ENCODE data around the gene WSCD1.

WSCD1 gene

DNA sequence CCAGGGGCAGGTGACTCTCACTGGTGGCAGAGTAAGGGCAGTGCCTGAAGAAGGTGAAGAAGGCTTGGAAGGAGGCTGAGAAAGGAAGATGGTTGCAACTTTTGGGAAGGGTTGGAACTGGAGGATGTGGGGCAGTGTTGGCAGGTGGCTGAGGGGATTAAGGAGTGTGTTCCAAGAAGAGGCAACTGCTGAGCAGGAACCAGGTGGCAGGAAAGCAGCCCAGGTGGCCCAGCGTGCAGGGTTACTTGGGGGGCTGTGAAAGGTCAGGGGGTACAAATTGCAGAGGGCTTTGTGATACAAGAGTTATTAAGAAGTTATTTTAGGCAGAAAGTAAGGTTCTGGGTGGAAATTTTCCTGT lies 28.6 kb downstream of the WSCD1 start:
- Mint-ChIP-seq H3K36me3 (ENCODE audit: low read depth) (no peaks in the 10 kb centered on the region), H3K27me3 (peaks cover 2% of the 10 kb centered on the region), H3K27ac (no peak overlapping the region), H3K4me1 (ENCODE audit: low read depth) (no peaks in the 10 kb centered on the region), H3K4me3 (no peak overlapping the region), H3K9me3 (no peaks in the 10 kb centered on the region)
- intact Hi-C loops (cut with micrococcal nuclease) = no loop called here

DNA sequence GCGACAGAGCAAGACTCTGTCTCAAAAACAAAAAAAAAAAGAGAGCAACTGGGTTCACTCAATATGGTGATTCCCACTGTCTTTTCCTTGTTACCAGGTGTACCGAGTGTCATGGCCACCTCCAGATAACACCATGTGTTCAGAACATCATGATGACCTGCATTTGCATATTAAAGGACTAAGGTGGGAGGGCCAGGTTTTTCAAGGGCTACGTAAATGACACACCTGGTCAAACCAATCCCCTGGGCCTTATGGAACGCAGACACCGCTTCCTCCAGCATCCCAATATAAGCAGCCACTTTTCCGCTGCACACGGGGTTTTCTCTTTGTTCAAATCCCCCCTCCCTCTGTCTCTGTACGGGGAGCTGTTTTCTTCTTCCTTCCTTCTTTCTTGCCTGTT lies 29.3 kb downstream of the WSCD1 start:
- intact Hi-C loops (cut with micrococcal nuclease) = no loop called here
- H3K27me3 Mint-ChIP-seq = peaks cover 2% of the 10 kb centered on the region
- H3K36me3 Mint-ChIP-seq (ENCODE audit: low read depth) = no peaks in the 10 kb centered on the region
- no peak overlapping the region for H3K4me3 Mint-ChIP-seq
- no peaks in the 10 kb centered on the region for H3K4me1 Mint-ChIP-seq (ENCODE audit: low read depth)
- no peaks in the 10 kb centered on the region for H3K9me3 Mint-ChIP-seq
- H3K27ac Mint-ChIP-seq = no peak overlapping the region

DNA sequence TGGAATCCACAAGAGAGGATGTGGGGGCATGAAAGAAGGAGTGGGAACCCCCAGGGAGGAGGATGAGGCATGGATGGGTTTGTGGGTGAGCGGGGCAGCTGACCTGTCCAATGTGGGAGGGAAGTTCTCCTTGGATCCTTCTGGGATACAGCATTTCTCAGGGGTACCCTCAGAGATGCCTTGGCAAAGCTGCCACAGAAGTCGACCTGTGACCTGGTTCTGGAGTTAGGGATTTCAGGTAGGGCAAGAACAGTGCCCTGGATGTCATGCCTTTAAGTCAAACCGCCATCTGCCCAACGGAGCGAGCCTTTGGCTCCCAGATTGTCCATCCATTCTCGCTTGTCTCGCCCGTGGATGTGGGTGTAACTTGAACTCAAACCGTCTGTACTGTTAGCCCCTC lies 30.0 kb downstream of the WSCD1 start:
- intact Hi-C loops (cut with micrococcal nuclease) = no loop called here

DNA sequence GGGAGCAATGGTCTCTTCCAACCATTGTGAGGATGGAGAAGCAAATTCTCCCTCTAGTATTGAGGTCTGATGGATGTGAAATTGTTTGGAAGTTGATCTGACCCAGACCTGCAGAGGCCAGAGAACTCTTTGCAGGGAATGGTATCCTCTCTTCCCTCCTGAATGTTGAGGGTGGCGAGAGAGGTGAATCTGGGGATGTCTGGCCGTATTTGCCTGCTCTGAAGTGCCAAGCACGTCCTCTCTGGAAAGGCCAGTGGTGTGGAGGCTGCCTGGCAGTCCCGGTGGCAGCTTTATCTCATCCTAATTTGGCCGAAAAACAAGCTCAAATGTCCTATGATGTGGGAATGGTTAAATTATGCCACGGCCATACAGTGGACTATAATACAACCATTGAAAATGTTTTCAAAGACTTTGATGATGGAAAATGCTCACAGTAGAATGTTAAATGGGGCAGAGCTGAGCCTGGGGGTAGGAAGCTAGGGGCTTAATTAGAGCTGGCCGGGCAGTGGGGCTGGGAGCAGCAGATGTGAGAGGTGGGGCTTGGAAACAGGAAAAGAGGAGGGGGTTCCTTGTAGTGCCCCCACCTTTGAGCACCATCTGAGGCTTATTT lies 30.8 kb downstream of the WSCD1 start:
- no peak overlapping the region for H3K4me3 Mint-ChIP-seq
- intact Hi-C loops (cut with micrococcal nuclease) = no loop called here
- H3K27me3 Mint-ChIP-seq = peaks cover 2% of the 10 kb centered on the region
- H3K4me1 Mint-ChIP-seq (ENCODE audit: low read depth) = no peaks in the 10 kb centered on the region
- H3K27ac Mint-ChIP-seq = no peak overlapping the region
- H3K9me3 Mint-ChIP-seq = no peaks in the 10 kb centered on the region
- no peaks in the 10 kb centered on the region for H3K36me3 Mint-ChIP-seq (ENCODE audit: low read depth)

More for the DNA sequence above, 30.0 kb downstream of the WSCD1 start:
- no peak overlapping the region for H3K4me3 Mint-ChIP-seq
- peaks cover 2% of the 10 kb centered on the region for H3K27me3 Mint-ChIP-seq
- H3K9me3 Mint-ChIP-seq = no peaks in the 10 kb centered on the region
- H3K27ac Mint-ChIP-seq = no peak overlapping the region
- H3K36me3 Mint-ChIP-seq (ENCODE audit: low read depth) = no peaks in the 10 kb centered on the region
- H3K4me1 Mint-ChIP-seq (ENCODE audit: low read depth) = no peaks in the 10 kb centered on the region

DNA sequence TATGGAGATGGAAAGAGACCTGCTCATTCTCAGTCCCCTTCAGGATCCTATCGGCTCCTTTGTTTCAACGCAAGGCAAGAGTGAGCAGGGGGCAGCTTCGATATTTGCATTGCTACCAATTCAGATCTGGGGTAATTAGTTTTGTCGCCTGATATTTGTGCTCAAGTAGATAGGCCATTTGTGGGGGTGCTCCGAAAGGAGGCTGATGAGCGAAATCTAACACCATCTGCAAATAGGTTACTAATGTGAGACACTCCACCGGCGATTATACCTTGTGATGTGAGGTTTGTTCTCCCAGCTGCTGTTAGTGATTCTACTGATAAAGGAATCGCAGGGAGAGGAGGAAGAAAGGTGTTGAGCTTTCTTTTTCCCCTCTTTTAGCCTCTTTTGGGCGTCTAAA lies 31.5 kb downstream of the WSCD1 start:
- Mint-ChIP-seq H3K4me3 (no peak overlapping the region), H3K4me1 (ENCODE audit: low read depth) (no peaks in the 10 kb centered on the region)

DNA sequence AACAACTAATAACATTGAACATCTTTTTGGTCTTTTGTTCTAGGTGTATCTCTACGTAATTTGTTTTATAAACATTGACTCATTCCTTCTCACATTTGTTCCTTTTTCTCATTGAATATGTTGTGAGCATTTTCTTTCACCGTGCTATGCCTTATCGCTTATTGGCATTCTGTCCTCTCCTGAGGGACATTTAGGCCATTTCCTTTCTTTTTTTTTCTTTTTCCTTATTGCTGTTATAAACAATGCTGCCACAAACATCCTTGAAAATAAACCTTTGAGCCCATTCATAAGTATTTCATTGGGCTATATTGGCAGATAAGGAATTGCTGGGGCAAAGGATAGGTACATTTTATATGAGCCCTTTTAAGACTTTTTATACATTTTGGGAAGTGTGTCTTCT lies 32.4 kb downstream of the WSCD1 start:
- no peak overlapping the region for H3K4me3 Mint-ChIP-seq
- H3K36me3 Mint-ChIP-seq (ENCODE audit: low read depth) = no peaks in the 10 kb centered on the region
- no peak overlapping the region for H3K27ac Mint-ChIP-seq
- H3K27me3 Mint-ChIP-seq = peaks cover 2% of the 10 kb centered on the region
- no peaks in the 10 kb centered on the region for H3K9me3 Mint-ChIP-seq
- intact Hi-C loops (cut with micrococcal nuclease) = no loop called here
- no peaks in the 10 kb centered on the region for H3K4me1 Mint-ChIP-seq (ENCODE audit: low read depth)

More for the DNA sequence above, 31.5 kb downstream of the WSCD1 start:
- H3K27me3 Mint-ChIP-seq = peaks cover 2% of the 10 kb centered on the region
- intact Hi-C loops (cut with micrococcal nuclease) = no loop called here
- H3K27ac Mint-ChIP-seq = no peak overlapping the region
- H3K9me3 Mint-ChIP-seq = no peaks in the 10 kb centered on the region
- H3K36me3 Mint-ChIP-seq (ENCODE audit: low read depth) = no peaks in the 10 kb centered on the region

DNA sequence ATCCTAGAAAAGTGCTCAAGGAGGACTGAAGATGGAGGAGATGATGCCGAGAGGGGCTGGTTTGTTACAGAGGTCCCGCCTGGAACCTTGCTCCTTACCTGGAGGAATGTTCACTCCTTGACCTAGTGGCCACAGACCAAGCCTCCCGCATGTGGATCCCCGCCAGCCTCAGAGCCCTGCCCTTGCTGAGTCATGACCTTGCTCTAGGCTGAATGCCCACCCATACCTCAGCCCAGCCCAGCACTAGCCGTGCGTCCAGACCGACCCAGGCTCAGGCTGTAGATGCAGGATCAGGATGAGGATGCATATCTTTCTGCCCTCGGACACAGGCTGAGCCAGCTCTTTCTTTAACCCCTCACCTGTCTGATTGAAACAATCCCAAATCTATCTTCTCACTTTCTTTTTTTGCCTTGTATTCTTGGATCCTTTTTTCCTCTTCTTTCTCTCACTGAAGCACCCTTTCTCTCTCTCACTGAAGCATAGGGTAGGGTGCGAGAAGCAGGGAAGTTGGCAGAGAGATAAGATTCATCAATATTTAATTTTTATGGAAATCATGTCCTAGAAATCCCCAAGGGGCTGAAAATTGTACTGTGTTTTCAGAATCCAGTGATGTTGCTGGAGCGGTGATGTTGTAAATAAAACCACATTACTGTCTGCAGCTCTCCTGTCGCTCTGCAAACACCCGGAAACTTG lies 34.9 kb downstream of the WSCD1 start:
- intact Hi-C loops (cut with micrococcal nuclease) = no loop called here
- Mint-ChIP-seq H3K9me3 (no peaks in the 10 kb centered on the region), H3K27ac (no peak overlapping the region)

DNA sequence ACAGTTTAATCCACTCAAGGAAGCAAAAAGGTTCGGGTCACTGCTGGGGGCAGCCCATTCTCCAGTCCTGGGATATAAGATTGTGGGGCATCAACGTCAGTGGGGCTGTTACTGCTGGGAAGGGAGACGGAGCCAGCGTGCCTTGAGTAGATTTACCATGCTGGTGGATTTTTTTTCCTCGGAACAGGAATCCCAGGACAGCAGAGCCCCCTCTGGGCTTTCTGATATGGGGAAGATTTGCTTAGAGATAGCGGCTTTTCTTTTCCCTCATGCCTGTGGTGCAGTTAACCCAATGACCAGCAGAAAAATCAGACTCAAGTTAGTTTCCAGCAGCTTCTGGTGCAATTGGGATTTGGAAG lies 35.4 kb downstream of the WSCD1 start:
- no peaks in the 10 kb centered on the region for H3K27me3 Mint-ChIP-seq
- no peak overlapping the region for H3K4me3 Mint-ChIP-seq
- no peaks in the 10 kb centered on the region for H3K36me3 Mint-ChIP-seq (ENCODE audit: low read depth)
- no peaks in the 10 kb centered on the region for H3K9me3 Mint-ChIP-seq
- intact Hi-C loops (cut with micrococcal nuclease) = no loop called here
- H3K27ac Mint-ChIP-seq = no peak overlapping the region
- no peaks in the 10 kb centered on the region for H3K4me1 Mint-ChIP-seq (ENCODE audit: low read depth)

More for the DNA sequence above, 34.9 kb downstream of the WSCD1 start:
- Mint-ChIP-seq H3K4me1 (ENCODE audit: low read depth) (no peaks in the 10 kb centered on the region), H3K27me3 (no peaks in the 10 kb centered on the region), H3K36me3 (ENCODE audit: low read depth) (no peaks in the 10 kb centered on the region), H3K4me3 (no peak overlapping the region)

DNA sequence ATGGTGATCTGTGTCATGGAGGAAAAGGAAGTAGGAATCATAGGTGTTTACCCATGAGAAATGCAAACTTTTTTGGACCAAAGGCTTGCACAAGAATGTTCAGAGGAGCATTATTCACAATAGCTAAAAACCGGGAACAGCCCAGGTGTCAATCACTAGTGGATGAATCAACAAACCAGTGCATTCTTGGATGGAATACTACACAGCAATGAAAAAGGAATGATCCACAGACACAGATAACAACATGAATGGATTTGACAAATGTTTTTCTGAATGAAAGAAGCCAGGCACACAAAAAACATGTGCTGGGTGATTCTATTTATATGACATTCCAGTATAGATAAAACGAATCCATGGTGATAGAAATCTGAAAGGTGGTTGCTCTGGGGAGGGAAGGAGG lies 36.0 kb downstream of the WSCD1 start:
- Mint-ChIP-seq H3K4me1 (ENCODE audit: low read depth) (no peaks in the 10 kb centered on the region), H3K27me3 (no peaks in the 10 kb centered on the region), H3K4me3 (no peak overlapping the region), H3K9me3 (no peaks in the 10 kb centered on the region), H3K36me3 (ENCODE audit: low read depth) (no peaks in the 10 kb centered on the region), H3K27ac (no peak overlapping the region)
- intact Hi-C loops (cut with micrococcal nuclease) = no loop called here

DNA sequence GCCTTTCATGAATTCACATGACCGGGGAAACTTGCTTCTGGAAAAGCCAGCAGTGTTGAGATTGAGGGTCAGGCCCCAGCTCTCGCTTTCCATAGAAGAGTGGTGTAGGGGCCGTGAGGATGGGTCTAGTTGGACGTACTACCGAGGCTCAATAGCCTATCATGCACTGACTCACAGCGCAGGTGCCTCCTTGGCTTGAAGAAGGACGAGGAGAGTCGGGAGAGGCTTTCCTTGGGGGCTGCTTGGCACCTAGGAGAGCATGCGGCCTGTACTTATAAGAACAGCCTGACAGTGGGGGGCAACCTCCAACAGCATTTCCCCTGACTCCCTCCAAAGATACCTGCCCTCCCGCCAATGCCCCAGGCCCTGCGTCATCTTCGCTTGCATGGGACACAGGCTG lies 37.6 kb downstream of the WSCD1 start:
- H3K36me3 Mint-ChIP-seq (ENCODE audit: low read depth) = no peaks in the 10 kb centered on the region
- intact Hi-C loops (cut with micrococcal nuclease) = no loop called here
- H3K4me1 Mint-ChIP-seq (ENCODE audit: low read depth) = no peaks in the 10 kb centered on the region
- H3K27ac Mint-ChIP-seq = no peak overlapping the region
- no peaks in the 10 kb centered on the region for H3K9me3 Mint-ChIP-seq
- no peak overlapping the region for H3K4me3 Mint-ChIP-seq
- no peaks in the 10 kb centered on the region for H3K27me3 Mint-ChIP-seq

DNA sequence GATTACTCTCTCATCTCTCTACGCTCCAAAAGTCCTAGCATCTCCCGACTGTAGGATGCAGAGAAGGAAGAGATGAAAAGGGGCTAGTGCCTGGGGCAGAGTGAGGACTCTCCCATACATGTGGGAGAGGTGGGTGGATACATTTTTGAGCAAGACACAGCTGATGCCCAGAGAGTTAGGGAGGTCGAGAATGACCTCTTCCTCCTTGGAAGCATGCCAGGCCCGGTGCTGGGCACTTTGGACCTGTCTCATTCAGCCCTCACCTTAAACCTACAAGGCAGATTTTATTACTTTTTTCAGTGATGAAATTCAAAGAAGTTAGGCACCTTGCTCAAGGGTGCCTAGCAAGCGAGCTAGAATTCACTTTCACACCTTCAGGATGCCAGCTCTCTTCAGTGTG lies 38.2 kb downstream of the WSCD1 start:
- Mint-ChIP-seq H3K4me1 (ENCODE audit: low read depth) (no peaks in the 10 kb centered on the region), H3K36me3 (ENCODE audit: low read depth) (no peaks in the 10 kb centered on the region), H3K9me3 (no peaks in the 10 kb centered on the region), H3K27ac (no peak overlapping the region), H3K4me3 (no peak overlapping the region), H3K27me3 (no peaks in the 10 kb centered on the region)
- intact Hi-C loops (cut with micrococcal nuclease) = no loop called here

DNA sequence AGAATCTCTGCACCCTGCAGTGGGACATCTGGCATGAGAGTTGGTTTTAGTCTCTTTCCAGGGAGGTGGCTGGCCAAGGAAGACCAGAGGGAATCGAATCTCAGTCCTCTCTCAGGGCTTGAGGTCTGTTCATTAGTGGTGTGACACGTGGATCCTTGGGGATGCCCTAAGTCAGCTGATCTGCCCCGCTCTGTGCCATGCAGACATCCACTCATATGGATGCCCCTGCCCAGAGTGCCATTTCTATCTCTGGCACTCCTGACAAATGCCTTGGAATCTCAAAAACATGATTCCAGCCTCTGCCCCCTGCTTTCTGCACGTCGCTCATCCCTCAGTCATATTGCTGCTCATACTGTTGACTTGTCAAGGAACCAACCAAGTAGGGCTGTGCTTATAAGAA lies 38.8 kb downstream of the WSCD1 start:
- Mint-ChIP-seq H3K4me1 (ENCODE audit: low read depth) (no peaks in the 10 kb centered on the region), H3K36me3 (ENCODE audit: low read depth) (no peaks in the 10 kb centered on the region)
- intact Hi-C loops (cut with micrococcal nuclease) = no loop called here

DNA sequence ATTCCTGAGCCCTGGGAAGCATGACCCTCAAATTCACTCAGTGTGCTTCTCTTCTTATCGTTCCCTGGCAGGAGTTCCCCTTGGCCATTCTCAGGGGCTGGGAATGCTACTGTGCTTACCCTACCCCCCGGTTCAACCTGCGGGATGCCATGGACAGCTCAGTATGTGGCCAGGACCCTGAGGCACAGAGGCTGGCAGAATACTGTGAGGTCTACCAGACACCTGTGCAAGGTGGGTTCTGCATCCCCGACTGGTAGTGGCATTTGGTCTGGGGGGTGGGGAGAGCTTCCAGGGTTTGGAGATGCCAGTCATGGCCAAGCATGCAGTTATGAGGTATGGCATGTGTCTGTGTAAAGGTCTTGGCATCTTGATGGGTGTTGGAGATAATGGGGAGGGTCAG lies 39.4 kb downstream of the WSCD1 start:
- H3K9me3 Mint-ChIP-seq = no peaks in the 10 kb centered on the region

More for the DNA sequence above, 38.8 kb downstream of the WSCD1 start:
- H3K9me3 Mint-ChIP-seq = no peaks in the 10 kb centered on the region
- H3K27me3 Mint-ChIP-seq = no peaks in the 10 kb centered on the region
- no peak overlapping the region for H3K4me3 Mint-ChIP-seq
- H3K27ac Mint-ChIP-seq = no peak overlapping the region

DNA sequence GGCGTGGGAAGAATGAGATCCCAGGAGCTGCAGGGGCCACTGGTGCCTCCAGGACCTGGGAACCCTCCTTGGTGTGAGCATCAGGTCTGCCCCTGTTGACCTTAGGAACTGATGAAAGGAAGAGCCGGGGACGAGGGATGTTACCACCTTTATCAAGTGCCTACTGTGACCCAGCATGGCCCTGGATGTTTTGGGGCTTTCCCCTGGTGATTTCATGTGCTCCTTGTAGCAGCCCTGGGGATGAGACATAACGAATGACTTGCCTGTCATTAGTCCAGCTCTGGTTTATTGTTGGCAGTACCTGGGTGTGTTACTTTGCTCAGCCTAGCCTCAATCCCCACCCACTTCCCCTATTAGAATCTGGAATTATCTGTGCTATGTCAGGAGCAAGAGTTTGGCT lies 39.9 kb downstream of the WSCD1 start:
- Mint-ChIP-seq H3K4me3 (no peak overlapping the region), H3K9me3 (no peaks in the 10 kb centered on the region), H3K27me3 (no peaks in the 10 kb centered on the region), H3K27ac (no peak overlapping the region), H3K36me3 (ENCODE audit: low read depth) (no peaks in the 10 kb centered on the region), H3K4me1 (ENCODE audit: low read depth) (no peaks in the 10 kb centered on the region)
- intact Hi-C loops (cut with micrococcal nuclease) = no loop called here

More for the DNA sequence above, 39.4 kb downstream of the WSCD1 start:
- no peak overlapping the region for H3K4me3 Mint-ChIP-seq
- intact Hi-C loops (cut with micrococcal nuclease) = no loop called here
- H3K4me1 Mint-ChIP-seq (ENCODE audit: low read depth) = no peaks in the 10 kb centered on the region
- no peaks in the 10 kb centered on the region for H3K36me3 Mint-ChIP-seq (ENCODE audit: low read depth)
- H3K27me3 Mint-ChIP-seq = no peaks in the 10 kb centered on the region
- H3K27ac Mint-ChIP-seq = no peak overlapping the region

DNA sequence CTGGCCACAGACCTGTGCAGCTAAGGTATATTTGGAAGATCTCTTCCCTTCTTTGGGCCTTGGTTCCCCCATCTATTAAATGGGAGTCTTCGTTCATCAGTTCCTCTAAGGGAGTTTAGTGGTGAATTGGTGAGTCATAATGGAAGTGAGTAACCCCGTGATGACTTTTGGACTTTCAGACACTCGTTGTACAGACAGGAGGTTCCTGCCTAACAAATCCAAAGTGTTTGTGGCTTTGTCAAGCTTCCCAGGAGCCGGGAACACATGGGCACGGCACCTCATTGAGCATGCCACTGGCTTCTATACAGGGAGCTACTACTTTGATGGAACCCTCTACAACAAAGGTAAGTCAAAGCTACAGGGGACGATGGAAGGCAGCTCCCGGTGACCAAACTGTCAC lies 40.4 kb downstream of the WSCD1 start:
- no peak overlapping the region for H3K4me3 Mint-ChIP-seq
- intact Hi-C loops (cut with micrococcal nuclease) = no loop called here
- H3K36me3 Mint-ChIP-seq (ENCODE audit: low read depth) = no peaks in the 10 kb centered on the region
- H3K9me3 Mint-ChIP-seq = no peaks in the 10 kb centered on the region
- no peak overlapping the region for H3K27ac Mint-ChIP-seq
- no peaks in the 10 kb centered on the region for H3K27me3 Mint-ChIP-seq
- H3K4me1 Mint-ChIP-seq (ENCODE audit: low read depth) = no peaks in the 10 kb centered on the region
